ENCODE measurements around the gene LRRD1. TPM values are rescaled to one million over a fixed set of nuclear protein-coding genes. Genes with fewer than 3 reads are reported as not detected.

Gene LRRD1
- total RNA-seq, 1 experiment from 2014 or later: not detected

GRCh38 chr7:92155108-92155739, 23.7 kb downstream of the LRRD1 start (continued):
- TF ChIP-seq IRF2 (CRISPR knock-in tag; IDR thresholded peaks at IDR 0.05; ENCODE audit: borderline replicate concordance, low read depth): no peak
- TF ChIP-seq, protein P1, sequence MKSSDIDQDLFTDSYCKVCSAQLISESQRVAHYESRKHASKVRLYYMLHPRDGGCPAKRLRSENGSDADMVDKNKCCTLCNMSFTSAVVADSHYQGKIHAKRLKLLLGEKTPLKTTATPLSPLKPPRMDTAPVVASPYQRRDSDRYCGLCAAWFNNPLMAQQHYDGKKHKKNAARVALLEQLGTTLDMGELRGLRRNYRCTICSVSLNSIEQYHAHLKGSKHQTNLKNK (CRISPR knock-in tag; IDR thresholded peaks at IDR 0.05): no peak
- no peak for TF ChIP-seq CBFB (CRISPR knock-in tag; IDR thresholded peaks at IDR 0.05; ENCODE audit: low read depth)
- TF ChIP-seq ATF1 (CRISPR knock-in tag; IDR thresholded peaks at IDR 0.05): no peak

- no peak for ATAC-seq
- H3K4me1 Mint-ChIP-seq: no peaks in the 10 kb centered on the region
- POLR2A ChIA-PET: no interaction called here
- H3K4me3 Mint-ChIP-seq: no peak overlapping the region
- H3K36me3 Mint-ChIP-seq: no peaks in the 10 kb centered on the region
- no peak for DNase-seq (ENCODE audit: low spot score)
- no peaks in the 10 kb centered on the region; the same call in 1 of the 2 replicates for H3K27me3 Mint-ChIP-seq (ENCODE audit: low read depth)
- H3K27ac Mint-ChIP-seq: no peak overlapping the region
- CTCF ChIA-PET: no interaction called here
- H3K9me3 Mint-ChIP-seq: peaks cover 4% of the 10 kb centered on the region; the same call in 1 of the 2 replicates
- TF ChIP-seq CBFB (CRISPR knock-in tag; IDR thresholded peaks at IDR 0.05; ENCODE audit: low read depth) (no peak), RORB (CRISPR knock-in tag; IDR thresholded peaks at IDR 0.05) (no peak), IRF1 (CRISPR knock-in tag; IDR thresholded peaks at IDR 0.05) (no peak), ZBTB43 (CRISPR knock-in tag; IDR thresholded peaks at IDR 0.05) (no peak), CREM (CRISPR knock-in tag; IDR thresholded peaks at IDR 0.05) (no peak), FOXK1 (CRISPR knock-in tag; IDR thresholded peaks at IDR 0.05) (no peak), ZNF671 (CRISPR knock-in tag; IDR thresholded peaks at IDR 0.05) (no peak), NFATC4 (CRISPR knock-in tag; IDR thresholded peaks at IDR 0.05) (no peak), ETV6 (CRISPR knock-in tag; IDR thresholded peaks at IDR 0.05) (no peak), USF2 (CRISPR knock-in tag; IDR thresholded peaks at IDR 0.05) (no peak), GABPB1 (CRISPR knock-in tag; IDR thresholded peaks at IDR 0.05) (no peak), MLX (CRISPR knock-in tag; IDR thresholded peaks at IDR 0.05) (no peak), MXD4 (CRISPR knock-in tag; IDR thresholded peaks at IDR 0.05; ENCODE audit: borderline replicate concordance) (no peak), KAT7 (CRISPR knock-in tag; IDR thresholded peaks at IDR 0.05; ENCODE audit: borderline replicate concordance) (no peak), NR3C1 (CRISPR knock-in tag; conservative IDR thresholded peaks at IDR 0.05; ENCODE audit: low read depth) (no peak), ZNF317 (CRISPR knock-in tag; IDR thresholded peaks at IDR 0.05; ENCODE audit: borderline replicate concordance, low read depth) (no peak), TEAD1 (CRISPR knock-in tag; IDR thresholded peaks at IDR 0.05) (no peak)
- TF ChIP-seq, protein P2, sequence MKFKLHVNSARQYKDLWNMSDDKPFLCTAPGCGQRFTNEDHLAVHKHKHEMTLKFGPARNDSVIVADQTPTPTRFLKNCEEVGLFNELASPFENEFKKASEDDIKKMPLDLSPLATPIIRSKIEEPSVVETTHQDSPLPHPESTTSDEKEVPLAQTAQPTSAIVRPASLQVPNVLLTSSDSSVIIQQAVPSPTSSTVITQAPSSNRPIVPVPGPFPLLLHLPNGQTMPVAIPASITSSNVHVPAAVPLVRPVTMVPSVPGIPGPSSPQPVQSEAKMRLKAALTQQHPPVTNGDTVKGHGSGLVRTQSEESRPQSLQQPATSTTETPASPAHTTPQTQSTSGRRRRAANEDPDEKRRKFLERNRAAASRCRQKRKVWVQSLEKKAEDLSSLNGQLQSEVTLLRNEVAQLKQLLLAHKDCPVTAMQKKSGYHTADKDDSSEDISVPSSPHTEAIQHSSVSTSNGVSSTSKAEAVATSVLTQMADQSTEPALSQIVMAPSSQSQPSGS (CRISPR knock-in tag; IDR thresholded peaks at IDR 0.05; ENCODE audit: borderline replicate concordance, low read depth): no peak
Observed at GRCh38 chr7:92150450-92151017, 28.4 kb downstream of the LRRD1 start.
